Lower lobe of right lung (tissue), 2 donors: Measurements from ENCODE around the gene MAD1L1. TPM values are rescaled to one million over a fixed set of nuclear protein-coding genes. Genes with fewer than 3 reads are reported as not detected.

Experiments
- ATAC-seq, 2 donors: fragments of 200-7000 bp; cut with Tn5 transposase; one replicate each; pipeline ENCODE4 v1.9.1; 2020 to 2022; ENCODE audit warnings: mild to moderate bottlenecking in 2 of 2, moderate library complexity in 2 of 2
- DNase-seq: peaks from one replicate; pipeline ENCODE4 v3.0.0-alpha.2; 2020
- H3K27ac ChIP-seq: fragments of 200-600 bp; one replicate; pipeline ENCODE4 v1.8.0; 2022
- H3K27me3 ChIP-seq: fragments of 200-600 bp; one replicate; pipeline ENCODE4 v1.8.0; 2022; ENCODE audit warnings: low read depth
- H3K36me3 ChIP-seq: fragments of 200-600 bp; one replicate; pipeline ENCODE4 v1.8.0; 2022; ENCODE audit warnings: mild to moderate bottlenecking
- H3K4me1 ChIP-seq: fragments of 200-600 bp; one replicate; pipeline ENCODE4 v1.8.0; 2022
- H3K4me3 ChIP-seq: fragments of 200-600 bp; one replicate; pipeline ENCODE4 v1.8.0; 2022; ENCODE audit warnings: mild to moderate bottlenecking
- H3K9me3 ChIP-seq: fragments of 200-600 bp; one replicate; pipeline ENCODE4 v1.8.0; 2022
- CTCF ChIP-seq: fragments of 200-600 bp; IDR thresholded peaks from one replicate; pipeline ENCODE4 v1.8.0; 2022; ENCODE audit warnings: antibody characterized with exemption, mild to moderate bottlenecking
- intact Hi-C: fragments of 100-400 bp; cut with DNase I; formaldehyde crosslinking; loops from one replicate; pipeline ENCODE4 v1.11.0; 2022
- total RNA-seq: library from RNA; stranded (reverse); fragmentation: NEBNext Ultra II Directional; extraction: Animal tissue kit (Norgen Biotek cat#: 25700); gene quantifications from one replicate; pipeline ENCODE4 v1.2.1, GENCODE V29; 2021
- donor health status: DM: no; HTN: yes; CAD: no; lungs with severe emphysema.

Gene MAD1L1
- total RNA-seq, 1 donor from 2014 or later = 44.5 TPM

- peak overlapping the region; percentile 49 for H3K27ac ChIP-seq
- intact Hi-C loops = no loop called here
Observed at GRCh38 chr7:2249744-2250323, 17.1 kb upstream of the MAD1L1 start.

GRCh38 chr7:2248984-2249694 is 16.4 kb upstream of the MAD1L1 start:
- TF ChIP-seq CTCF = no peak
- H3K27ac ChIP-seq = peak overlapping the region; percentile 49
- peaks cover 4% of the 10 kb centered on the region for H3K36me3 ChIP-seq
- peaks cover 27% of the 10 kb centered on the region for H3K4me1 ChIP-seq
- peak; percentile 70 for DNase-seq
- H3K4me3 ChIP-seq = no peak overlapping the region
- intact Hi-C loops = no loop called here
- no peaks in the 10 kb centered on the region for H3K27me3 ChIP-seq
- H3K9me3 ChIP-seq = no peaks in the 10 kb centered on the region
- peak; percentile 54 to 58 for ATAC-seq

More at GRCh38 chr7:2249744-2250323, 17.1 kb upstream of the MAD1L1 start:
- H3K27me3 ChIP-seq = no peaks in the 10 kb centered on the region
- peaks cover 27% of the 10 kb centered on the region for H3K4me1 ChIP-seq
- no peak overlapping the region for H3K4me3 ChIP-seq
- H3K36me3 ChIP-seq = peaks cover 11% of the 10 kb centered on the region
- no peak for ATAC-seq
- DNase-seq = no peak
- no peaks in the 10 kb centered on the region for H3K9me3 ChIP-seq
- TF ChIP-seq CTCF = no peak

GRCh38 chr7:2247141-2247995 is 14.6 kb upstream of the MAD1L1 start:
- Histone ChIP-seq H3K9me3 (no peaks in the 10 kb centered on the region), H3K4me3 (no peak overlapping the region), H3K27me3 (no peaks in the 10 kb centered on the region), H3K27ac (no peak overlapping the region), H3K4me1 (peaks cover 38% of the 10 kb centered on the region), H3K36me3 (no peaks in the 10 kb centered on the region)
- ATAC-seq = peak; percentile 40 to 41
- no peak for DNase-seq
- intact Hi-C loops = no loop called here
- peak; percentile 66 for TF ChIP-seq CTCF

GRCh38 chr7:2245883-2246675 is 13.3 kb upstream of the MAD1L1 start:
- no peak overlapping the region for H3K27ac ChIP-seq
- no peaks in the 10 kb centered on the region for H3K36me3 ChIP-seq
- ATAC-seq = no peak
- peaks cover 42% of the 10 kb centered on the region for H3K4me1 ChIP-seq
- no peaks in the 10 kb centered on the region for H3K9me3 ChIP-seq
- no peak overlapping the region for H3K4me3 ChIP-seq
- no peak for TF ChIP-seq CTCF
- intact Hi-C loops = no loop called here
- peak; percentile 70 for DNase-seq
- no peaks in the 10 kb centered on the region for H3K27me3 ChIP-seq

- H3K4me3 ChIP-seq = no peak overlapping the region
- DNase-seq (no peak), ATAC-seq (no peak)
- peaks cover 3% of the 10 kb centered on the region for H3K36me3 ChIP-seq
- no peaks in the 10 kb centered on the region for H3K27me3 ChIP-seq
- H3K27ac ChIP-seq = no peak overlapping the region
- H3K9me3 ChIP-seq = no peaks in the 10 kb centered on the region
- H3K4me1 ChIP-seq = peaks cover 46% of the 10 kb centered on the region
- TF ChIP-seq CTCF = no peak
- intact Hi-C loops = no loop called here
Observed at GRCh38 chr7:2244404-2244995, 11.8 kb upstream of the MAD1L1 start.
